Neutrophil (primary cell): ENCODE results near the gene KLK12.
"Not testable (repeated sequence)": the region's sequence is repeated elsewhere in the genome, so short reads cannot be mapped to it uniquely, and the experiment has no call there.

ENCODE experiments used
- H3K27ac ChIP-seq: fragments of 200-600 bp; sonication (generic); 2 replicates; pipeline ENCODE4 v1.5.1; 2016; ENCODE audit warnings: mild to moderate bottlenecking, moderate library complexity
- H3K27me3 ChIP-seq: fragments of 200-600 bp; sonication (generic); 2 replicates; pipeline ENCODE4 v1.6.0; 2016; ENCODE audit warnings: mild to moderate bottlenecking
- H3K36me3 ChIP-seq: fragments of 200-600 bp; sonication (generic); 2 replicates; pipeline ENCODE4 v1.5.1; 2017
- H3K4me1 ChIP-seq, 2 experiments: fragments of 200-600 bp in 1 of 2; sonication (generic) in 1 of 2; 1 replicate in 1 of 2; 2 replicates in 1 of 2; pipeline versions ENCODE4 v1.5.1 to v1.6.1; 2013 to 2016; ENCODE audit warnings: low read depth in 1 of 2, low read length in 1 of 2, mild to moderate bottlenecking in 1 of 2, moderate library complexity in 1 of 2; ENCODE audit not compliant: control insufficient read depth in 1 of 2, insufficient read depth in 1 of 2
- H3K4me3 ChIP-seq, 2 experiments: fragments of 200-600 bp in 1 of 2; sonication (generic) in 1 of 2; 1 replicate in 1 of 2; 2 replicates in 1 of 2; pipeline ENCODE4 v1.5.1; 2013 to 2016; ENCODE audit warnings: low read depth in 1 of 2, low read length in 1 of 2, mild to moderate bottlenecking in 1 of 2, moderate library complexity in 1 of 2
- H3K9me3 ChIP-seq: fragments of 200-600 bp; sonication (generic); 2 replicates; pipeline ENCODE4 v1.5.1; 2016
- CTCF ChIP-seq: fragments of 200-600 bp; sonication (generic); IDR thresholded peaks from 2 replicates; pipeline ENCODE4 v1.5.1; 2016; ENCODE audit warnings: antibody characterized with exemption

Gene KLK12

GRCh38 chr19:50998061-50998460, 36.7 kb downstream of the KLK12 start:
- H3K4me3 ChIP-seq = no peak overlapping the region
- no peaks in the 10 kb centered on the region for H3K9me3 ChIP-seq
- peaks cover 30% of the 10 kb centered on the region for H3K27me3 ChIP-seq
- H3K27ac ChIP-seq = no peak overlapping the region
- no peaks in the 10 kb centered on the region for H3K36me3 ChIP-seq
- no peak for TF ChIP-seq CTCF
- no peaks in the 10 kb centered on the region for H3K4me1 ChIP-seq

GRCh38 chr19:50994129-50994528, 40.7 kb downstream of the KLK12 start:
- H3K4me1 ChIP-seq = no peaks in the 10 kb centered on the region
- no peak overlapping the region for H3K27ac ChIP-seq
- no peak overlapping the region for H3K4me3 ChIP-seq
- H3K9me3 ChIP-seq = no peaks in the 10 kb centered on the region
- H3K27me3 ChIP-seq = peaks cover 11% of the 10 kb centered on the region
- no peak for TF ChIP-seq CTCF
- no peaks in the 10 kb centered on the region for H3K36me3 ChIP-seq

- no peaks in the 10 kb centered on the region for H3K36me3 ChIP-seq
- H3K27ac ChIP-seq = no peak overlapping the region
- peaks cover 21% of the 10 kb centered on the region for H3K27me3 ChIP-seq
- H3K4me3 ChIP-seq = no peak overlapping the region
- H3K4me1 ChIP-seq = no peaks in the 10 kb centered on the region
- TF ChIP-seq CTCF = no peak
- H3K9me3 ChIP-seq = no peaks in the 10 kb centered on the region
Measured at GRCh38 chr19:50992666-50993035, 42.2 kb downstream of the KLK12 start.

- H3K4me3 ChIP-seq, H3K9me3 ChIP-seq, H3K36me3 ChIP-seq, H3K27ac ChIP-seq, H3K4me1 ChIP-seq: not testable (repeated sequence)
- H3K27me3 ChIP-seq = peaks cover 73% of the 10 kb centered on the region
Measured at GRCh38 chr19:50984416-50984815, 50.4 kb downstream of the KLK12 start.

GRCh38 chr19:50983625-50984292, 51.0 kb downstream of the KLK12 start, which contains the start of gene KLK7:
Gene KLK7, minus strand, starts transcription at chr19:50983917. Its CDS starts 1,518 bp downstream, at chr19:50982399.
- no peak for TF ChIP-seq CTCF
- no peaks in the 10 kb centered on the region for H3K9me3 ChIP-seq
- peaks cover 71% of the 10 kb centered on the region for H3K27me3 ChIP-seq
- no peaks in the 10 kb centered on the region for H3K36me3 ChIP-seq
- no peak within 1 kb of the TSS for H3K27ac ChIP-seq
- no peaks in the 10 kb centered on the region for H3K4me1 ChIP-seq
- no peak within 1 kb of the TSS for H3K4me3 ChIP-seq

- no peak for TF ChIP-seq CTCF
- no peaks in the 10 kb centered on the region for H3K9me3 ChIP-seq
- peaks cover 59% of the 10 kb centered on the region for H3K27me3 ChIP-seq
- H3K36me3 ChIP-seq = no peaks in the 10 kb centered on the region
- H3K27ac ChIP-seq = no peak overlapping the region
- H3K4me1 ChIP-seq = no peaks in the 10 kb centered on the region
- no peak overlapping the region for H3K4me3 ChIP-seq
Measured at GRCh38 chr19:50982186-50982585, 52.6 kb downstream of the KLK12 start.
